ENCODE measurements around the gene OPCML.

Gene OPCML

GRCh38 chr11:132544007-132544406 is 988.3 kb downstream of the OPCML start:
- no peak overlapping the region for H3K4me2 ChIP-seq (ENCODE audit: low read length)
- no peaks in the 10 kb centered on the region for H3K27me3 ChIP-seq (ENCODE audit: control insufficient read depth, low read length)
- no peaks in the 10 kb centered on the region for H4K20me1 ChIP-seq (ENCODE audit: control insufficient read depth, insufficient read depth, low read depth, low read length)
- no peaks in the 10 kb centered on the region for H3K36me3 ChIP-seq (ENCODE audit: control insufficient read depth, low read length)
- H3K4me3 ChIP-seq (ENCODE audit: low read length) = no peak overlapping the region
- TF ChIP-seq EZH2phosphoT487 (IDR thresholded peaks at IDR 0.05; ENCODE audit: borderline replicate concordance, low read length) = no peak
- TF ChIP-seq CTCF (IDR thresholded peaks at IDR 0.05; ENCODE audit: low read depth, low read length, poor library complexity, severe bottlenecking) = no peak
- H3K27ac ChIP-seq (ENCODE audit: low read depth, low read length) = no peak overlapping the region
- no peaks in the 10 kb centered on the region for H3F3A ChIP-seq (ENCODE audit: control insufficient read depth, insufficient read depth)
- H3K9me3 ChIP-seq (ENCODE audit: control insufficient read depth, insufficient read depth, low read length) = no peaks in the 10 kb centered on the region
- no peaks in the 10 kb centered on the region for H3K4me1 ChIP-seq (ENCODE audit: control insufficient read depth, low read length)
- H3K79me2 ChIP-seq (ENCODE audit: control insufficient read depth, low read length) = no peaks in the 10 kb centered on the region
- no peaks in the 10 kb centered on the region for H3K9me2 ChIP-seq (replicated peaks; ENCODE audit: control insufficient read depth, low read length)

- TF ChIP-seq CTCF (IDR thresholded peaks at IDR 0.05; ENCODE audit: low read depth, low read length, poor library complexity, severe bottlenecking) (no peak), EZH2phosphoT487 (IDR thresholded peaks at IDR 0.05; ENCODE audit: borderline replicate concordance, low read length) (no peak)
- Histone ChIP-seq H3K36me3 (ENCODE audit: control insufficient read depth, low read length) (no peaks in the 10 kb centered on the region), H3K4me3 (ENCODE audit: low read length) (no peak overlapping the region), H3K79me2 (ENCODE audit: control insufficient read depth, low read length) (no peaks in the 10 kb centered on the region), H3K9me3 (ENCODE audit: control insufficient read depth, insufficient read depth, low read length) (no peaks in the 10 kb centered on the region), H3K4me2 (ENCODE audit: low read length) (no peak overlapping the region), H3K9me2 (replicated peaks; ENCODE audit: control insufficient read depth, low read length) (no peaks in the 10 kb centered on the region), H3K4me1 (ENCODE audit: control insufficient read depth, low read length) (no peaks in the 10 kb centered on the region), H3K27me3 (ENCODE audit: control insufficient read depth, low read length) (no peaks in the 10 kb centered on the region), H3K27ac (ENCODE audit: low read depth, low read length) (no peak overlapping the region), H3F3A (ENCODE audit: control insufficient read depth, insufficient read depth) (no peaks in the 10 kb centered on the region), H4K20me1 (ENCODE audit: control insufficient read depth, insufficient read depth, low read depth, low read length) (no peaks in the 10 kb centered on the region)
Observed at GRCh38 chr11:132541794-132542193, 990.5 kb downstream of the OPCML start.

- Histone ChIP-seq H3K27me3 (ENCODE audit: control insufficient read depth, low read length) (no peaks in the 10 kb centered on the region), H3K79me2 (ENCODE audit: control insufficient read depth, low read length) (no peaks in the 10 kb centered on the region), H3K4me3 (ENCODE audit: low read length) (no peak overlapping the region), H3K4me1 (ENCODE audit: control insufficient read depth, low read length) (no peaks in the 10 kb centered on the region), H3K9me2 (replicated peaks; ENCODE audit: control insufficient read depth, low read length) (no peaks in the 10 kb centered on the region), H3K4me2 (ENCODE audit: low read length) (no peak overlapping the region), H3F3A (ENCODE audit: control insufficient read depth, insufficient read depth) (no peaks in the 10 kb centered on the region), H3K27ac (ENCODE audit: low read depth, low read length) (no peak overlapping the region), H3K36me3 (ENCODE audit: control insufficient read depth, low read length) (no peaks in the 10 kb centered on the region), H3K9me3 (ENCODE audit: control insufficient read depth, insufficient read depth, low read length) (no peaks in the 10 kb centered on the region), H4K20me1 (ENCODE audit: control insufficient read depth, insufficient read depth, low read depth, low read length) (no peaks in the 10 kb centered on the region)
- TF ChIP-seq CTCF (IDR thresholded peaks at IDR 0.05; ENCODE audit: low read depth, low read length, poor library complexity, severe bottlenecking) = no peak
- no peak for TF ChIP-seq EZH2phosphoT487 (IDR thresholded peaks at IDR 0.05; ENCODE audit: borderline replicate concordance, low read length)
Observed at GRCh38 chr11:132540581-132540980, 991.7 kb downstream of the OPCML start.

Data from DOHH2 (cell line).